ENCODE results near the gene KLHL20. TPM values are rescaled to one million over a fixed set of nuclear protein-coding genes. Genes with fewer than 3 reads are reported as not detected.
"Not testable (repeated sequence)": the region's sequence is repeated elsewhere in the genome, so short reads cannot be mapped to it uniquely, and the experiment has no call there.

KLHL20 gene
- total RNA-seq, 1 experiment from 2014 or later = 21.8 TPM

GRCh38 chr1:173749137-173749536 is 34.4 kb downstream of the KLHL20 start:
- no peak for DNase-seq (ENCODE audit: low read depth)

- DNase-seq (ENCODE audit: low read depth) = no peak
These were observed 39.0 kb downstream of the KLHL20 start for GRCh38 chr1:173753830-173754229.

GRCh38 chr1:173757666-173758065 is 42.9 kb downstream of the KLHL20 start:
- DNase-seq (ENCODE audit: low read depth) = no peak

GRCh38 chr1:173758110-173758509 is 43.3 kb downstream of the KLHL20 start:
- DNase-seq (ENCODE audit: low read depth) = no peak

- DNase-seq (ENCODE audit: low read depth) = no peak
These were observed 44.2 kb downstream of the KLHL20 start for GRCh38 chr1:173758980-173759379.

- DNase-seq (ENCODE audit: low read depth) = not testable (repeated sequence)
These were observed 49.5 kb downstream of the KLHL20 start for GRCh38 chr1:173764331-173764730.

GRCh38 chr1:173768206-173768605 is 53.4 kb downstream of the KLHL20 start:
- DNase-seq (ENCODE audit: low read depth) = no peak

GRCh38 chr1:173768827-173769226 is 54.0 kb downstream of the KLHL20 start:
- DNase-seq (ENCODE audit: low read depth) = no peak

GRCh38 chr1:173770330-173770729 is 55.5 kb downstream of the KLHL20 start:
- not testable (repeated sequence) for DNase-seq (ENCODE audit: low read depth)

- DNase-seq (ENCODE audit: low read depth) = no peak
These were observed 56.8 kb downstream of the KLHL20 start for GRCh38 chr1:173771560-173771959.

- DNase-seq (ENCODE audit: low read depth) = no peak
These were observed 60.9 kb downstream of the KLHL20 start for GRCh38 chr1:173775578-173776226.

GRCh38 chr1:173779936-173780335 is 65.2 kb downstream of the KLHL20 start:
- peak; percentile 9 for DNase-seq (ENCODE audit: low read depth)

- no peak for DNase-seq (ENCODE audit: low read depth)
These were observed 70.2 kb downstream of the KLHL20 start for GRCh38 chr1:173784997-173785396.

- no peak for DNase-seq (ENCODE audit: low read depth)
These were observed 75.1 kb downstream of the KLHL20 start for GRCh38 chr1:173789841-173790240.

- DNase-seq (ENCODE audit: low read depth) = peak; percentile 6
These were observed 83.3 kb downstream of the KLHL20 start for GRCh38 chr1:173798078-173798477.

GRCh38 chr1:173799995-173800394 is 85.2 kb downstream of the KLHL20 start:
- not testable (repeated sequence) for DNase-seq (ENCODE audit: low read depth)

- DNase-seq (ENCODE audit: low read depth) = no peak
These were observed 88.2 kb downstream of the KLHL20 start for GRCh38 chr1:173802961-173803360.

- not testable (repeated sequence) for DNase-seq (ENCODE audit: low read depth)
These were observed 98.9 kb downstream of the KLHL20 start for GRCh38 chr1:173813654-173814053.

GRCh38 chr1:173818459-173818858 is 103.7 kb downstream of the KLHL20 start:
- DNase-seq (ENCODE audit: low read depth) = no peak

GRCh38 chr1:173821680-173822079 is 106.9 kb downstream of the KLHL20 start:
- DNase-seq (ENCODE audit: low read depth) = no peak

GRCh38 chr1:173823781-173824314 is 109.1 kb downstream of the KLHL20 start:
- DNase-seq (ENCODE audit: low read depth) = no peak

GRCh38 chr1:173824315-173825081 is 109.7 kb downstream of the KLHL20 start, which contains the start of the genes CENPL and DARS2:
TSS of gene CENPL (minus strand) at chr1:173824883. CDS start at chr1:173811299, 13,584 bp downstream.
TSS of gene DARS2 (plus strand) at chr1:173824673. CDS start at chr1:173825230, 557 bp downstream.
- peak; percentile 98 for DNase-seq (ENCODE audit: low read depth)

- peak; percentile 9 for DNase-seq (ENCODE audit: low read depth)
These were observed 112.8 kb downstream of the KLHL20 start for GRCh38 chr1:173827611-173828010.
